Transverse colon (tissue), 4 donors: ENCODE data around the gene HRH4. TPM values are rescaled to one million over a fixed set of nuclear protein-coding genes. Genes with fewer than 3 reads are reported as not detected.

ENCODE experiments used
- DNase-seq: peaks from one replicate; pipeline ENCODE4 v3.0.0-alpha.2; 2019
- H3K27ac ChIP-seq, 4 donors: fragments of 200-600 bp; sonication (generic); 2 replicates each; pipeline ENCODE4 v1.5.1; 2016 to 2018; ENCODE audit warnings: inconsistent platforms in 4 of 4
- H3K27me3 ChIP-seq: fragments of 200-600 bp; sonication (generic); 2 replicates; pipeline ENCODE4 v1.5.1; 2017; ENCODE audit warnings: inconsistent platforms
- H3K36me3 ChIP-seq, 4 donors: fragments of 200-600 bp; sonication (generic); 2 replicates each; pipeline ENCODE4 v1.5.1; 2017 to 2019; ENCODE audit warnings: inconsistent platforms in 4 of 4
- H3K4me1 ChIP-seq, 4 donors: fragments of 200-600 bp; sonication (generic); 2 replicates each; pipeline ENCODE4 v1.5.1; 2017 to 2020; ENCODE audit warnings: inconsistent platforms in 4 of 4
- H3K4me3 ChIP-seq, 4 donors: fragments of 200-600 bp; sonication (generic); 1 replicate in 1 of 4; 2 replicates in 3 of 4; pipeline versions ENCODE4 v1.5.1 to v1.6.1; 2017 to 2019; ENCODE audit warnings: inconsistent platforms in 4 of 4
- H3K9me3 ChIP-seq, 2 donors: fragments of 200-600 bp; sonication (generic); 2 replicates each; pipeline ENCODE4 v1.5.1; 2017 to 2019; ENCODE audit warnings: inconsistent platforms in 2 of 2
- EP300 ChIP-seq: sonication (generic); formaldehyde crosslinking; IDR thresholded peaks from one replicate; pipeline ENCODE4 v1.6.1; 2017; ENCODE audit warnings: antibody characterized with exemption, low read depth
- POLR2A ChIP-seq: fragments of 450-650 bp; IDR thresholded peaks from one replicate; pipeline ENCODE4 v1.6.1; 2016; ENCODE audit warnings: antibody characterized with exemption, mild to moderate bottlenecking, moderate library complexity
- POLR2AphosphoS5 ChIP-seq, 3 donors: sonication (generic); formaldehyde crosslinking; IDR thresholded peaks; one replicate each; pipeline ENCODE4 v1.6.1; 2016; ENCODE audit warnings: antibody characterized with exemption in 3 of 3
- WGBS, 2 donors: methylation state at CpG; one replicate each; pipeline ENCODE4 v1.1.5; 2018; ENCODE audit warnings: low coverage in 1 of 2; 5-methylcytosine and 5-hydroxymethylcytosine counted together
- in situ Hi-C, 4 donors: fragments of 200-750 bp; cut with MboI; loops; one replicate each; pipeline versions ENCODE4 v1.15.0 to v1.15.1; 2017; ENCODE audit warnings: low sequenced_read_pairs in 3 of 4, low pct_ligation_motif_present in 1 of 4, low pct_unique_long_range_greater_than_20kb in 1 of 4
- intact Hi-C: fragments of 100-400 bp; cut with DNase I; formaldehyde crosslinking; loops from one replicate; pipeline ENCODE4 v1.15.1; 2023; ENCODE audit warnings: low total_unique reads
- total RNA-seq, 4 donors: library from RNA; depleted of rRNA; stranded (reverse); fragments of >200 nt; gene quantifications; one replicate each; pipeline ENCODE4 v1.1.0, GENCODE V29; 2016
- TF ChIP-seq, protein P1 (sequence below), 5 experiments: fragments of 200-600 bp in 3 of 5; fragments of 450-650 bp in 2 of 5; sonication (generic) in 3 of 5; IDR thresholded peaks; 1 replicate in 2 of 5; 2 replicates in 3 of 5; pipeline ENCODE4 v1.5.1; 2016 to 2017; ENCODE audit warnings: antibody characterized with exemption in 5 of 5, inconsistent platforms in 3 of 5, mild to moderate bottlenecking in 2 of 5, moderate library complexity in 1 of 5

The HRH4 gene
- total RNA-seq, 4 donors from 2014 or later = not detected

DNA sequence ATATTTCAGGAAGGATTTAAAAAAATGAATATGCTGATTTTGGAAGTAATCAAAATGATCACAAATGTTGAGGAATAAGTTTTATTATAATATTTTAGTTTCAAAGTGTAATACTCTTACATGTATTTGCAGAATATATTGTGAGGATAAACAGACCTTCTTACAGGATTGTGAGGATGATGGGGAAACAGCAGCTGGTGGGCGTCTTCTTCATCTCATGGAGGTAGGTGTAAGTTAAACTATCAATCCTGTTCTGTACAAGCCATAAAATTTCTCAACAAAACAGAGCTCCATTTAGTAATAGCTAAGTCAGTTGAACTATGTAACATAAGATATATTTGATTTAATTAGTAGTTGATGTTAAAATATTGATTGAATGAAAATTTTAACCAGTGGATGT, 12.5 kb upstream of the HRH4 start:
- Histone ChIP-seq H3K27me3 (no peaks in the 10 kb centered on the region), H3K4me3 (no peak overlapping the region), H3K27ac (peak overlapping the region in 1 of 4 donors; percentile 4), H3K9me3 (no peaks in the 10 kb centered on the region), H3K36me3 (peaks cover 0 to 41% (median 16%) of the 10 kb centered on the region in 4 donors), H3K4me1 (peaks cover 0 to 11% (median 3%) of the 10 kb centered on the region in 4 donors)
- no peak for DNase-seq
- 70 to 73% methylated on average over 1 of the region's 1 CpG for WGBS, 2 donors
- intact Hi-C loops = no loop called here
- in situ Hi-C loops = no loop called here
- TF ChIP-seq, protein P1, sequence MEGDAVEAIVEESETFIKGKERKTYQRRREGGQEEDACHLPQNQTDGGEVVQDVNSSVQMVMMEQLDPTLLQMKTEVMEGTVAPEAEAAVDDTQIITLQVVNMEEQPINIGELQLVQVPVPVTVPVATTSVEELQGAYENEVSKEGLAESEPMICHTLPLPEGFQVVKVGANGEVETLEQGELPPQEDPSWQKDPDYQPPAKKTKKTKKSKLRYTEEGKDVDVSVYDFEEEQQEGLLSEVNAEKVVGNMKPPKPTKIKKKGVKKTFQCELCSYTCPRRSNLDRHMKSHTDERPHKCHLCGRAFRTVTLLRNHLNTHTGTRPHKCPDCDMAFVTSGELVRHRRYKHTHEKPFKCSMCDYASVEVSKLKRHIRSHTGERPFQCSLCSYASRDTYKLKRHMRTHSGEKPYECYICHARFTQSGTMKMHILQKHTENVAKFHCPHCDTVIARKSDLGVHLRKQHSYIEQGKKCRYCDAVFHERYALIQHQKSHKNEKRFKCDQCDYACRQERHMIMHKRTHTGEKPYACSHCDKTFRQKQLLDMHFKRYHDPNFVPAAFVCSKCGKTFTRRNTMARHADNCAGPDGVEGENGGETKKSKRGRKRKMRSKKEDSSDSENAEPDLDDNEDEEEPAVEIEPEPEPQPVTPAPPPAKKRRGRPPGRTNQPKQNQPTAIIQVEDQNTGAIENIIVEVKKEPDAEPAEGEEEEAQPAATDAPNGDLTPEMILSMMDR (IDR thresholded peaks at IDR 0.05) = no peak
- TF ChIP-seq EP300 (no peak), POLR2A (no peak), POLR2AphosphoS5 (IDR thresholded peaks at IDR 0.05) (no peak)

DNA sequence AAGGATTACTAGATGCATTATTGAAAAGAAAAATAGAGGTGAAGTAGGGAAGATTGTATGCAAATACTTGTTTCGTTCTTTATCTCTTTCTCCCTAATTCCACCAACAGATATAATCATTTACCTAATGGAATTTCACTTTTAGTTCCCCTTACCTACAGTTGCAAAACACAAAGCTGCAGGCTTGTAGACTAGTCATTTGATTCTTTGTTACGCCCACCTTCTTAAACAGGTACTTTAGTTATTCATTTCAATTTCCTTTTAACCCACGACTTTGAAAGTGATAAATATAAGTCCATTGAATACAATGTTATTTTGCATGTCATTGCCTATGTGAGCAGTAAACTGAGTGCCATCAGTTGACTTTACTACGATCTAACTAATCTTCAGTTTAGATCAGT, 3.9 kb upstream of the HRH4 start:
- H3K4me3 ChIP-seq = no peak overlapping the region
- intact Hi-C loops = no loop called here
- no peak for DNase-seq
- 69 to 78% methylated on average over 4 of the region's 4 CpGs for WGBS, 2 donors
- H3K4me1 ChIP-seq = no peaks in the 10 kb centered on the region
- TF ChIP-seq EP300 (no peak), POLR2AphosphoS5 (IDR thresholded peaks at IDR 0.05) (no peak)
- H3K27me3 ChIP-seq = no peaks in the 10 kb centered on the region
- no peaks in the 10 kb centered on the region for H3K9me3 ChIP-seq
- peaks cover 0 to 1% (median 0%) of the 10 kb centered on the region in 4 donors for H3K36me3 ChIP-seq
- in situ Hi-C loops = loop anchor here in 1 of 4 donors (25.0 kb wide), 1 partner anchor 106 kb away; no protein-coding TSS in a partner anchor
- H3K27ac ChIP-seq = no peak overlapping the region

DNA sequence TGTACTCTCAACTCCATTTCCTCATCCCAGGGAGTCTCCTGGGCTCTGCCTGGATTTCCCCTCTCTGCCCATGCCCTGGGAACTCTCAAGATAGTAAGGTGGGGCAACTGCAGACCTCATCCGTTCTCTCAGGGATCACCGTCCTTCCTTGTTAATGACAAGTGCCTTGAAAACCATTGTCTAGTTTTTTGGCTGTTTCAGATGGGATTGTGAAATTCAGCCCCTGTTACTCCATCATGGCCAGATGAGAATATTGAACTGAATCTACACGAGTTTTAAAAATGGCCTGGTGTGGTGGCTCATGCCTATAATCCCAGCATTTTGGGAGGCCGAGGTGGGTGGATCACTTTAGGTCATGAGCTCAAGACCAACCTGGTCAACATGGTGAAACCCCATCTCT, 665 bp upstream of the HRH4 start:
- H3K9me3 ChIP-seq = no peaks in the 10 kb centered on the region
- H3K36me3 ChIP-seq = no peaks in the 10 kb centered on the region
- in situ Hi-C loops = loop anchor here in 1 of 4 donors (25.0 kb wide), 1 partner anchor 103 kb away; no protein-coding TSS in a partner anchor
- no peak overlapping the region for H3K27ac ChIP-seq
- H3K4me1 ChIP-seq = no peaks in the 10 kb centered on the region
- no peaks in the 10 kb centered on the region for H3K27me3 ChIP-seq
- H3K4me3 ChIP-seq = no peak overlapping the region
- DNase-seq = no peak
- TF ChIP-seq EP300 (no peak), POLR2AphosphoS5 (IDR thresholded peaks at IDR 0.05) (no peak), POLR2A (no peak)
- TF ChIP-seq, protein P1 (IDR thresholded peaks at IDR 0.05) = no peak
- WGBS, 2 donors = 88 to 92% methylated on average over 2 to 4 of the region's 4 CpGs
- intact Hi-C loops = no loop called here

DNA sequence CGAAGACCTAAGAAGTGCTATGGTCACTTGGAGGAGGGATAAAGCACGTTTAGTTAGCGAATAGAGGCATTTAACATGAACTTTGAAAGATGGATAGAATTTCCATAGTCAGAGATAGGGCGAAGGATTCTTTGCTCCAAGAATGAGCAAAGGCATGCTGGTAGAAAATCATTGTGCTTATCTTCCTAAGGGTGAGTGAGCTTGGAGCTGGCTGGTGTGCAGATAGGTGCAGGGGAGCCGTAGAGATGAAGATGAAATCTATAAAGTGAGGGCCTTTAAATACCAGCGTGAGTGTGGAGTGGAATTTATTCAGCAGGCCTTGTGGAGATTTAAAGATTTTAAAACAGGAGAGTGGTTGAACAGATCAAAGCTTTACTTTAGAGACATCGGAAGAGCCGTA, 1.6 kb downstream of the HRH4 start:
- no peak for DNase-seq
- Histone ChIP-seq H3K36me3 (no peaks in the 10 kb centered on the region), H3K27me3 (no peaks in the 10 kb centered on the region), H3K4me3 (no peak overlapping the region), H3K9me3 (no peaks in the 10 kb centered on the region), H3K27ac (no peak overlapping the region), H3K4me1 (no peaks in the 10 kb centered on the region)
- in situ Hi-C loops (loop anchor here in 1 of 4 donors (25.0 kb wide), 1 partner anchor 100 kb away; no protein-coding TSS in a partner anchor), intact Hi-C loops (no loop called here)
- 89 to 92% methylated on average over 7 to 8 of the region's 8 CpGs for WGBS, 2 donors
- TF ChIP-seq, protein P1 (IDR thresholded peaks at IDR 0.05) = no peak
- TF ChIP-seq POLR2A = no peak
